Common myeloid progenitor, CD34-positive (primary cell): ENCODE data around the gene SEPTIN1.
A peak's percentile ranks its signal among the peaks of the same experiment; 100 is the strongest.

Source experiments
- CTCF ChIA-PET: fragments of 350-600 bp; sonication (Branson Sonifier 250); formaldehyde crosslinking; loops from one replicate; lab custom pipeline; 2021; ENCODE audit warnings: antibody characterized with exemption; lab: Charles Lee
- POLR2A ChIA-PET: fragments of 350-600 bp; sonication (Branson Sonifier 250); formaldehyde crosslinking; loops from one replicate; lab custom pipeline; 2021; ENCODE audit warnings: antibody characterized with exemption; lab: Charles Lee
- DNase-seq, 3 donors: peaks; one replicate each; pipeline versions ENCODE4 v3.0.0 to v3.0.0-alpha.2; 2013
- H3K27ac ChIP-seq, 2 experiments: 1 replicate in 1 of 2; 2 replicates in 1 of 2; pipeline ENCODE4 v1.7.0; 2013; ENCODE audit warnings: inconsistent platforms in 2 of 2, low read length in 2 of 2, mild to moderate bottlenecking in 2 of 2, low read depth in 1 of 2, moderate library complexity in 1 of 2; ENCODE audit not compliant: severe bottlenecking in 2 of 2, insufficient read depth in 1 of 2, poor library complexity in 1 of 2
- H3K27me3 ChIP-seq, 5 experiments: replicated peaks in 2 of 5; 1 replicate in 3 of 5; 2 replicates in 2 of 5; pipeline versions ENCODE4 v1.6.1 to v1.7.0; 2013; ENCODE audit warnings: low read length in 4 of 5, mild to moderate bottlenecking in 2 of 5, moderate library complexity in 2 of 5, inconsistent platforms in 1 of 5; ENCODE audit not compliant: insufficient read depth in 5 of 5, control insufficient read depth in 4 of 5
- H3K36me3 ChIP-seq, 4 experiments: 1 replicate in 2 of 4; 2 replicates in 2 of 4; pipeline versions ENCODE4 v1.6.1 to v1.7.0; 2013; ENCODE audit warnings: low read length in 3 of 4, control low read depth in 1 of 4, mild to moderate bottlenecking in 1 of 4; ENCODE audit not compliant: control insufficient read depth in 4 of 4, insufficient read depth in 4 of 4
- H3K4me1 ChIP-seq, 4 experiments: 1 replicate in 3 of 4; 2 replicates in 1 of 4; pipeline versions ENCODE4 v1.6.1 to v1.7.1; 2013; ENCODE audit warnings: low read length in 3 of 4, mild to moderate bottlenecking in 3 of 4, control low read depth in 1 of 4, inconsistent platforms in 1 of 4, moderate library complexity in 1 of 4; ENCODE audit not compliant: control insufficient read depth in 4 of 4, insufficient read depth in 4 of 4; ENCODE audit errors: control extremely low read depth in 1 of 4
- H3K4me3 ChIP-seq, 7 experiments: 1 replicate in 4 of 7; 2 replicates in 3 of 7; pipeline versions ENCODE4 v1.5.1 to v1.7.0; 2013; ENCODE audit warnings: mild to moderate bottlenecking in 7 of 7, low read length in 6 of 7, moderate library complexity in 6 of 7, inconsistent platforms in 2 of 7, low read depth in 2 of 7, control low read depth in 1 of 7; ENCODE audit not compliant: insufficient read depth in 4 of 7, control insufficient read depth in 1 of 7; ENCODE audit errors: extremely low read depth in 1 of 7
- H3K9me3 ChIP-seq, 5 experiments: 1 replicate in 4 of 5; 2 replicates in 1 of 5; pipeline versions ENCODE4 v1.6.1 to v1.7.1; 2013; ENCODE audit warnings: low read length in 4 of 5, mild to moderate bottlenecking in 2 of 5, inconsistent platforms in 1 of 5, low read depth in 1 of 5, moderate library complexity in 1 of 5; ENCODE audit not compliant: control insufficient read depth in 4 of 5, insufficient read depth in 2 of 5; ENCODE audit errors: control extremely low read depth in 1 of 5
- WGBS: methylation state at CpG from one replicate; pipeline ENCODE4 v1.1.5; 2013; ENCODE audit not compliant: insufficient coverage; 5-methylcytosine and 5-hydroxymethylcytosine counted together

The SEPTIN1 gene

GRCh38 chr16:30368122-30368791, 14.1 kb downstream of the SEPTIN1 start:
- CTCF ChIA-PET: interaction anchor here (1.0 to 1.8 kb wide), 6 partner anchors 9 to 48 kb away, joined by 3 to 9 read pairs (median 4); no protein-coding TSS in a partner anchor
- no peaks in the 10 kb centered on the region for H3K9me3 ChIP-seq

GRCh38 chr16:30367349-30368009, 14.9 kb downstream of the SEPTIN1 start:
- POLR2A ChIA-PET: no interaction called here
- peak overlapping the region in 6 of 7 experiments; percentile 17 to 93 (median 75) for H3K4me3 ChIP-seq
- WGBS: 92% methylated on average over 9 of the region's 10 CpGs
- no peaks in the 10 kb centered on the region for H3K27me3 ChIP-seq
- H3K4me1 ChIP-seq: peaks cover 11 to 42% (median 32%) of the 10 kb centered on the region in 4 experiments
- no peak for DNase-seq
- no peaks in the 10 kb centered on the region for H3K9me3 ChIP-seq
- H3K36me3 ChIP-seq: peaks cover 0 to 36% (median 22%) of the 10 kb centered on the region in 4 experiments
- H3K27ac ChIP-seq: peak overlapping the region; percentile 56 to 81
- CTCF ChIA-PET: interaction anchor here (1.2 kb wide), 3 partner anchors 9 to 49 kb away, joined by 3 to 5 read pairs (median 3); no protein-coding TSS in a partner anchor

More at GRCh38 chr16:30368122-30368791, 14.1 kb downstream of the SEPTIN1 start:
- 22% methylated on average over 4 of the region's 8 CpGs for WGBS
- peak overlapping the region; percentile 68 to 93 (median 75) for H3K4me3 ChIP-seq
- peaks cover 0 to 31% (median 17%) of the 10 kb centered on the region in 4 experiments for H3K36me3 ChIP-seq
- no peaks in the 10 kb centered on the region for H3K27me3 ChIP-seq
- DNase-seq: peak in 1 of 3 donors; percentile 25
- POLR2A ChIA-PET: interaction anchor here (1.0 kb wide), 1 partner anchor 15 kb away, joined by 3 read pairs; no protein-coding TSS in a partner anchor
- peak overlapping the region; percentile 56 to 81 for H3K27ac ChIP-seq
- peaks cover 11 to 42% (median 32%) of the 10 kb centered on the region in 4 experiments for H3K4me1 ChIP-seq

GRCh38 chr16:30366511-30366910, 15.8 kb downstream of the SEPTIN1 start:
- WGBS: 100% methylated on average over 3 of the region's 4 CpGs
- no peaks in the 10 kb centered on the region for H3K27me3 ChIP-seq
- H3K27ac ChIP-seq: no peak overlapping the region
- peaks cover 11 to 33% (median 30%) of the 10 kb centered on the region in 4 experiments for H3K4me1 ChIP-seq
- ChIA-PET CTCF (interaction anchor here (0.6 to 2.4 kb wide), 4 partner anchors 8 to 43 kb away, joined by 3 to 10 read pairs (median 4); partner anchors contain the start of gene CD2BP2), POLR2A (no interaction called here)
- DNase-seq: no peak
- H3K4me3 ChIP-seq: no peak overlapping the region
- H3K36me3 ChIP-seq: peaks cover 0 to 40% (median 24%) of the 10 kb centered on the region in 4 experiments
- H3K9me3 ChIP-seq: no peaks in the 10 kb centered on the region

- no peak for DNase-seq
- Histone ChIP-seq H3K27ac (no peak overlapping the region), H3K4me3 (no peak overlapping the region), H3K27me3 (no peaks in the 10 kb centered on the region), H3K4me1 (peaks cover 10 to 28% (median 25%) of the 10 kb centered on the region in 4 experiments), H3K36me3 (peaks cover 0 to 49% (median 30%) of the 10 kb centered on the region in 4 experiments), H3K9me3 (no peaks in the 10 kb centered on the region)
- 88% methylated on average over 9 of the region's 10 CpGs for WGBS
- ChIA-PET POLR2A (no interaction called here), CTCF (interaction anchor here (0.8 to 2.4 kb wide), 5 partner anchors 8 to 250 kb away, joined by 3 to 10 read pairs (median 4); partner anchors contain the start of genes CD2BP2 and ZNF48)
Measured at GRCh38 chr16:30365200-30365599, 17.2 kb downstream of the SEPTIN1 start.

- 98% methylated on average over 6 of the region's 7 CpGs for WGBS
- POLR2A ChIA-PET: no interaction called here
Measured at GRCh38 chr16:30361180-30361579, 21.2 kb downstream of the SEPTIN1 start.

GRCh38 chr16:30359871-30360170, 22.5 kb downstream of the SEPTIN1 start:
- ChIA-PET POLR2A (no interaction called here), CTCF (interaction anchor here (1.2 to 4.8 kb wide), 4 partner anchors 9 to 544 kb away, joined by 4 to 18 read pairs (median 8); partner anchors contain the start of gene PAGR1)
- H3K27me3 ChIP-seq: no peaks in the 10 kb centered on the region
- no peak for DNase-seq
- WGBS: 97% methylated on average over 6 of the region's 6 CpGs
- no peak overlapping the region for H3K4me3 ChIP-seq
- H3K27ac ChIP-seq: no peak overlapping the region
- no peaks in the 10 kb centered on the region for H3K9me3 ChIP-seq
- H3K4me1 ChIP-seq: peaks cover 0 to 21% (median 16%) of the 10 kb centered on the region in 4 experiments
- H3K36me3 ChIP-seq: peaks cover 0 to 71% (median 40%) of the 10 kb centered on the region in 4 experiments

More at GRCh38 chr16:30361180-30361579, 21.2 kb downstream of the SEPTIN1 start:
- Histone ChIP-seq H3K27me3 (no peaks in the 10 kb centered on the region), H3K4me3 (no peak overlapping the region), H3K27ac (no peak overlapping the region), H3K4me1 (peaks cover 0 to 12% (median 8%) of the 10 kb centered on the region in 4 experiments), H3K9me3 (no peaks in the 10 kb centered on the region), H3K36me3 (peaks cover 0 to 82% (median 46%) of the 10 kb centered on the region in 4 experiments)
- DNase-seq: no peak
- CTCF ChIA-PET: interaction anchor here (4.8 kb wide), 1 partner anchor 48 kb away, joined by 18 read pairs; no protein-coding TSS in a partner anchor
